Ramos (cell line): ENCODE data around the gene LTBR.

Source experiments
- in situ Hi-C: fragments of 300-500 bp; cut with MboI; formaldehyde crosslinking; loops from one replicate; pipeline ENCODE4 v1.14.3; 2022; ENCODE audit warnings: low sequenced_read_pairs; ENCODE audit not compliant: unreplicated experiment

The LTBR gene

DNA sequence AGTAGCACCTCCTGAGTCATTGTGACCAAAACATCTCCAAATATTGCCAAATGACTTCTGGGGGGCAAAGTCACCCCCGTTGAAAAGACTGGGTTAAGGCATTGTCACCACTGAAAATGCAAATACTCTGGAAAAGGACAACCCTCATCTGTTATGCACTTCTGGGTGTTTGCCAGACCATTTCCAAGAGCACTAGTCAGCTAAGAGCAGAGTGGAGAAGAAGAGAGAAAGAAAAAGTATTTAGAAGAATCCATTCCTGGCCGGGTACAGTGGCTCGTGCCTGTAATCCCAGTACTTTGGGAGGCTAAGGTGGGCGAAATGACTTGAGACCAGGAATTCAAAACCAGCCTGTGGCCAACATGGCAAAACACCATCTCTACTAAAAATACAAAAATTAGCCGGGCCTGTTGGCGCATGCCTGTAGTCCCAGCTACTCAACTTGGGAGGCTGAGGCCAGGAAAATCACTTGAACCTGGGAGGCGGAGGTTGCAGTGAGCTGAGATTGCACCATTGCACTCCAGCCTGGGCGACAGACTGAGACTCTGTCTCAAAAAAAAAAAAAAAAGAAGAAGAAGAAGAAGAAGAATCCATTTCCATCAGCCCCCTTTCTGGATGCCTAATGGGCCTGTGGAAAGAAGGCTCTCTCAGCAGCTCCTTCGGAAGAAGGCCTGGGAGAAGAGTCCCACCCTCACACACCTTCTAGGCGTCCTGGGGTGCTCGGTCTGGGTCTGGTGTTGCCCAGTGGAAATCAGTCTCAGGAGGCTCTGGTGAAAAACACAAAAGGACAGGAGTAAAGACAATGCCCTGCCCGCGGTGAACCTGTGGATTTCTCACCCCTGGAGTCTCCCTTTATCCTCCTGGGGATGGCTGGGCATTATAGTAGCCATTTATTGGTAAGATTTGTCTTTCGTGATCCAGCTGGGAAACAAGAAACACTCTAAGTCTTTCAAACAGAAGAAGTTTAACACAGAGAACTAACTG, 3.5 kb upstream of the LTBR start:
- in situ Hi-C loops: no loop called here

GRCh38 chr12:6382371-6382770, 1.6 kb upstream of the LTBR start:
- in situ Hi-C loops: no loop called here

- in situ Hi-C loops: no loop called here
Observed at GRCh38 chr12:6382982-6383381, 980 bp upstream of the LTBR start.

GRCh38 chr12:6384499-6385436, 806 bp downstream of the LTBR start:
- in situ Hi-C loops: no loop called here

GRCh38 chr12:6386038-6386437, 2.1 kb downstream of the LTBR start:
- in situ Hi-C loops: no loop called here

DNA sequence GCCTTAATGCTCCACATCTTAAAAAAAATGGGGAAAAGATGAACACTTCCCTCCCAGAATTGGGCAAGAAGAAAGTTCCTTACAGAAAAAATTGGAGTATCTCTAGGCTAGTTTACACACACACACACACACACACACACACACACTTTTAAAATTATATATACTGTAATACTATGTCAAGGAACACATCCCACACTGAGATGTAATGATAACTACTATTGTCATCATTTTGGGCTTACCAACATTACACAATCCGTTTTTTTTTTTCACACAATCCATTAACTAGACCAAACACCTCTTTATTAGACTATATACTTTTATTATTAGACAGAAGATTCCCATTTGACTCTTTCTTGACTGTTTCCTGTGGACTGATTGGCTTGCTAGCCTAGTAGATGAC, 2.5 kb downstream of the LTBR start:
- in situ Hi-C loops: no loop called here

- in situ Hi-C loops: no loop called here
Observed at GRCh38 chr12:6387541-6387940, 3.6 kb downstream of the LTBR start.

- in situ Hi-C loops: no loop called here
Observed at GRCh38 chr12:6390084-6390799, 6.3 kb downstream of the LTBR start.

GRCh38 chr12:6391013-6391412, 7.1 kb downstream of the LTBR start:
- in situ Hi-C loops: no loop called here

- in situ Hi-C loops: no loop called here
Observed at GRCh38 chr12:6392504-6392903, 8.5 kb downstream of the LTBR start.

- in situ Hi-C loops: no loop called here
Observed at GRCh38 chr12:6393109-6393508, 9.1 kb downstream of the LTBR start.

DNA sequence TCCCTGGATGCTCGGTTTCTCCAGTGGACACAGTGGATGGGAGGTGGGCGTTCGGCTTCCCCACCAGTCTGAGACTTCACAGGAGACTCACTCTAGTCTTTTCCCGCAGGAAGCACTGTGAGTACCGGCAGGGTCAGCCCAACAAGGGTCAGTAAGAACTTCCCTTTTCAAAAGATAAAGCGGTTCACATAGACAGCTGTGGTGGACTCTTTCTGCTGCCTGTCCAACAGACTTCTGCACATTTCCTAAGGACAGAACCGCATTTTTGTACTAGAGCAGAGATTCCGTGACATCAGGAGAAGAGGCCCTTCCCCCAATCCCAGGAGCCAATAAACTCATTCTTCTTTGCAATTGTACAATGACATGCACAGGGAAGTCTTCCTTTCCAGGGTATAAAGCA, 10.4 kb downstream of the LTBR start:
- in situ Hi-C loops: no loop called here

- in situ Hi-C loops: no loop called here
Observed at GRCh38 chr12:6396031-6396430, 12.1 kb downstream of the LTBR start.

DNA sequence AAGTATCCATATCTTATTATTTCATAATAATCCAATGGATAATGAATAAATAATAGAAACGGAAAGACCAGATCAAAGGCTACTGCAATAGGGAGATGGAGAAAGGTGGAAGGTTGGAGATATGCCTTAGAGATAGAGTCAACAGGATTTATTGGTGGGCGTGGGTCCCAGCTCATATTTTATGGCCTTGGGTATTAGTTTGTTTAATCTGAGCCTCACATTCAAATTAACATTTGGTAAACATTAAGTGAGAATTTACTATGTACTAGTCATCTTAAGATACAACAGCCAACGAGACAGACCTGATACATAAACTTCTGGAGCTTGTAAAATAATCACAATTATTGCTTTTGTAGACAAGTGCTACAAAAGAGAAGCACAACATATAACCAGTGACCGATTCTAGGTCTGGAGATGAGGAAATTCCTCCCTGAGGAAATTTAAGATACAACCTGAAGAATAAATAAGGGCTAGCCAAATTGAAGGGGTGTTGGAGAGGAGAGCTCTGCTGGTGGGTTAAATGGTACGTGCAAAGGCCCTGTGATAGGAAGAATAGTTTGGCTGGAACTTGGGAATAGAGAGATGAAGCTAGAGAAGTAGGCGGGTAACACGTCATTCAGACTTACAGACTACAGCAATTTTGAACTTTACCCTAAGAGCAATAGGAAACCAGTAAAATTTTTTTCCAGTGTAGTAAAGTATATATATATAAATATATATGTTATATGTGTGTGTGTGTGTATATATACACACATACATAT, 16.1 kb downstream of the LTBR start:
- in situ Hi-C loops: no loop called here

- in situ Hi-C loops: no loop called here
Observed at GRCh38 chr12:6404390-6404789, 20.4 kb downstream of the LTBR start.

- in situ Hi-C loops: no loop called here
Observed at GRCh38 chr12:6405963-6406362, 22.0 kb downstream of the LTBR start.

- in situ Hi-C loops: no loop called here
Observed at GRCh38 chr12:6407236-6407954, 23.4 kb downstream of the LTBR start.

- in situ Hi-C loops: loop anchor here (5.0 kb wide), 1 partner anchor 84 kb away; no protein-coding TSS in a partner anchor
Observed at GRCh38 chr12:6416596-6416995, 32.6 kb downstream of the LTBR start.

- in situ Hi-C loops: loop anchor here (5.0 kb wide), 1 partner anchor 86 kb away; no protein-coding TSS in a partner anchor
Observed at GRCh38 chr12:6418796-6419195, 34.8 kb downstream of the LTBR start.
